ENCODE results near the gene SLC28A1. TPM values are rescaled to one million over a fixed set of nuclear protein-coding genes. Genes with fewer than 3 reads are reported as not detected.

The SLC28A1 gene
- total and polyA plus RNA-seq, 2 of the 4 experiments (the other 2 are of a cell fraction), result not detected

DNA sequence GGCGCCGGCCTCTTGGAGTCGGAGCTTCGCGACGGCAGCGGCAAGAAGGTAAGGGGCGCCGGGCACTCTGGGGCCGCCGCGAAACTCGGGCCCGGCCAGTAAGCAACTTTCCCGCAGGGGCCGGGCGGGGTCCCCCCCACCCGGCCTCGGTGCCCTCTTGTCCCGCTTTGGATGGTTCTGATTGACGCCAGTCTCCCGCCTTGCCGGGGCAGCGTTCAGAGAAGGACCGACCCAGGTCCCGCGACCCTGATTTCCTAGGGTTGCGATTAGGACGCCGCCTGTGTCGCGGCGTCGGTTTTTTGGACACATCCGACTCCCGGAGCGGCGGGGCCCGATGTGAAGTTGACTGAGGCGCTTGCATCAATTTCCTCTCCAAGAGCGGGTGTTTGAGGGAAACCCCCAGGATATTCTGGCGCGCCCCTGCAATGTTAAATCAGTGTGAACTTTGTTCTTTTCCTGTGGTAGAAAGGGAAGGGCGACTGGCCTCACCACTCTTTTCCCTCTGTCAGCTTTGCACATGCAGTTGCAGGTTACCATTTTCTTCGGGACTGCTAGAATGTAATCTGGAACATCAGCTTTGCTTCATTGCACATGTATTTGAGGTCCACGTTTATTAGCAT lies 97.9 kb downstream of the SLC28A1 start (continued):
- no peak for TF ChIP-seq NFE2L2 (IDR thresholded peaks at IDR 0.05; ENCODE audit: low read depth, low read length)

DNA sequence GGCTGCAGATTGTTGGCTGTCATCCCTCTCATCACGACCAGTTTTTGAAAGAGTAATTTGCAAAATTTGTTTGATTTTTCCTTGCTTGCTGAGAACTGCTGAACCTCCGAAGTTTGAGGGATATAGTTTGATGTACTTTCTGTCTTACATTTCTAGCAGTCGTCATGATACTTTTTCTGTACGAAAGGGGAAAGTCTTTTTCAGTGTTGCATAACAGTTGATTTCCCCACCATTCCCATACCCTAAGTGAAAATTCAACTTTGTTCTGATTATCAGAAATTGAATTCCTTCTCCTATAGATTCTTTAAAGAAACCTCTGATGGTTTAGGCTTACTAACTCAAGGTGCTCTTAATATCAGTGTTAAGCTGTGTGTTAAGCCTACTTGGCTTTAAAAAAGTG lies 98.8 kb downstream of the SLC28A1 start:
- Histone ChIP-seq H3K36me3 (ENCODE audit: control insufficient read depth, insufficient read depth, low read length) (no peaks in the 10 kb centered on the region), H3K79me1 (ENCODE audit: low read depth in 1 of 2, low read length in 2 of 2) (peaks cover 10 to 45% of the 10 kb centered on the region in 2 experiments), H3K56ac (ENCODE audit: extremely low read depth, insufficient read depth, low read length) (no peak overlapping the region), H3K9ac (ENCODE audit: low read depth, low read length) (peak overlapping the region; percentile 50; the same call in 1 of the 2 replicates), H4K91ac (ENCODE audit: insufficient read depth, low read depth, low read length) (no peak overlapping the region), H2AK5ac (ENCODE audit: low read depth, low read length) (no peak overlapping the region), H3K18ac (ENCODE audit: low read depth, low read length) (no peak overlapping the region), H3K14ac (replicated peaks; ENCODE audit: low read depth, low read length) (peak overlapping the region; percentile 10; the same call in 1 of the 2 replicates), H3K4me2 (ENCODE audit: low read depth, low read length) (peak overlapping the region; percentile 80), H3K23ac (ENCODE audit: low read depth, low read length) (peak overlapping the region; percentile 57), H4K20me1 (ENCODE audit: insufficient read depth, low read length) (peaks cover 55% of the 10 kb centered on the region), H2BK20ac (ENCODE audit: low read depth, low read length) (no peak overlapping the region), H2AK9ac (replicated peaks; ENCODE audit: low read depth, low read length, poor library complexity) (no peak overlapping the region), H3K27ac (ENCODE audit: insufficient read depth, low read length) (no peak overlapping the region), H2BK15ac (ENCODE audit: low read depth, low read length) (no peak overlapping the region), H3K9me3 (ENCODE audit: control insufficient read depth, insufficient read depth, low read length) (no peaks in the 10 kb centered on the region), H3K4ac (ENCODE audit: low read depth, low read length) (no peak overlapping the region), H2AFZ (replicated peaks; ENCODE audit: low read length, poor library complexity) (no peak overlapping the region), H3K4me1 (ENCODE audit: control insufficient read depth, insufficient read depth, low read length) (peaks cover 5% of the 10 kb centered on the region), H4K5ac (ENCODE audit: low read depth, low read length) (no peak overlapping the region), H3K4me3 (ENCODE audit: insufficient read depth, low read depth, low read length) (peak overlapping the region; percentile 88; the same call in 1 of the 2 replicates), H3K9me1 (ENCODE audit: insufficient read depth, low read length) (0 out of 2 replicates have a peak, but pooled peaks cover 5% of the 10 kb centered on the region), H3K27me3 (ENCODE audit: control insufficient read depth, insufficient read depth, low read length) (no peaks in the 10 kb centered on the region), H2BK120ac (ENCODE audit: low read depth, low read length) (no peak overlapping the region), H4K8ac (ENCODE audit: low read depth in 2 of 2, low read length in 2 of 2) (no peak overlapping the region), H2BK5ac (ENCODE audit: low read depth, low read length, poor library complexity, severe bottlenecking) (no peak overlapping the region)
- no peak for DNase-seq
- no CpG with 5 or more reads among the region's 4 CpGs for WGBS, 2 experiments (ENCODE audit: extremely low coverage in 2 of 2, insufficient read length in 1 of 2)
- TF ChIP-seq CEBPB (IDR thresholded peaks at IDR 0.05; ENCODE audit: low read depth, low read length) (peak; percentile 46), MAZ (IDR thresholded peaks at IDR 0.05; ENCODE audit: borderline replicate concordance, low read depth, low read length) (no peak)
- TF ChIP-seq, protein P1, sequence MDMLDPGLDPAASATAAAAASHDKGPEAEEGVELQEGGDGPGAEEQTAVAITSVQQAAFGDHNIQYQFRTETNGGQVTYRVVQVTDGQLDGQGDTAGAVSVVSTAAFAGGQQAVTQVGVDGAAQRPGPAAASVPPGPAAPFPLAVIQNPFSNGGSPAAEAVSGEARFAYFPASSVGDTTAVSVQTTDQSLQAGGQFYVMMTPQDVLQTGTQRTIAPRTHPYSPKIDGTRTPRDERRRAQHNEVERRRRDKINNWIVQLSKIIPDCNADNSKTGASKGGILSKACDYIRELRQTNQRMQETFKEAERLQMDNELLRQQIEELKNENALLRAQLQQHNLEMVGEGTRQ (IDR thresholded peaks at IDR 0.05; ENCODE audit: low read depth, low read length), result no peak
- ATAC-seq (ENCODE audit: low read depth), result no peak
- ChIA-PET POLR2A (ENCODE audit: unreplicated experiment) (no interaction called here), CTCF (interaction anchor here (1.6 kb wide), 1 partner anchor 61 kb away, joined by 3 read pairs; no protein-coding TSS in a partner anchor)
- dilution Hi-C loops (cut with HindIII; ENCODE audit: low sequenced_read_pairs, unreplicated experiment), result no loop called here
- TSS peak; percentile 19 for BruUV-seq (replicated peaks)
- intact Hi-C loops (cut with micrococcal nuclease), result loop anchor here (2.0 kb wide), 1 partner anchor 62 kb away; no protein-coding TSS in a partner anchor
- in situ Hi-C loops (cut with MboI; ENCODE audit: low sequenced_read_pairs), result no loop called here
